ENCODE data around the gene TBC1D8. TPM values are rescaled to one million over a fixed set of nuclear protein-coding genes. Genes with fewer than 3 reads are reported as not detected.

The TBC1D8 gene
- total and polyA plus RNA-seq, 2 of the 13 experiments (the other 11 are each of a cell fraction or from before 2014, with no cell fraction given) = 45.1 to 95.4 TPM

- Histone ChIP-seq H3K27me3 (ENCODE audit: control insufficient read depth in 1 of 2, insufficient read depth in 2 of 2, low read length in 2 of 2) (no peaks in the 10 kb centered on the region; a peak in 1 of 5 replicates), H3K79me2 (ENCODE audit: insufficient read depth, low read length) (peaks cover 40% of the 10 kb centered on the region), H4K20me1 (ENCODE audit: insufficient read depth, low read length) (peaks cover 27% of the 10 kb centered on the region), H3K4me3 (replicated peaks in 1 of 3; ENCODE audit: insufficient read depth in 1 of 3, low read depth in 2 of 3, low read length in 3 of 3) (peak overlapping the region; percentile 67 to 74 (median 68)), H3K36me3 (replicated peaks in 1 of 2; ENCODE audit: control insufficient read depth in 1 of 2, insufficient read depth in 2 of 2, low read length in 2 of 2) (peaks cover 0 to 4% of the 10 kb centered on the region in 2 experiments; a peak in 2 of 5 replicates), H2AFZ (ENCODE audit: low read length) (peak overlapping the region; percentile 75), H3K9me3 (ENCODE audit: low read length) (no peaks in the 10 kb centered on the region), H3K9ac (ENCODE audit: insufficient read depth, low read depth, low read length) (peak overlapping the region; percentile 50), H3K4me1 (ENCODE audit: insufficient read depth, low read length) (peaks cover 56% of the 10 kb centered on the region), H3K27ac (ENCODE audit: extremely low read length, insufficient read depth, low read length) (peak overlapping the region; percentile 33), H3K4me2 (ENCODE audit: low read depth, low read length) (peak overlapping the region; percentile 86)
- intact Hi-C loops (cut with micrococcal nuclease; ENCODE audit: unreplicated experiment) = loop anchor here (1.0 to 2.0 kb wide), 3 partner anchors 53 to 140 kb away; no protein-coding TSS in a partner anchor
- CTCF ChIA-PET (ENCODE audit: low intra/inter-chr PET ratio, low total read pairs) = interaction anchor here (1.2 to 5.8 kb wide), 4 partner anchors 37 to 139 kb away, joined by 3 to 93 read pairs (median 28); no protein-coding TSS in a partner anchor
- peak; percentile 20 for ATAC-seq
- BruUV-seq (replicated peaks) = no TSS peak
- 2% methylated on average over 14 of the region's 14 CpGs for WGBS (ENCODE audit: low lambda C conversion rate)
- no peak for DNase-seq (ENCODE audit: low spot score)
- POLR2A ChIA-PET = interaction anchor here (0.6 to 6.4 kb wide), 17 partner anchors 10 to 149 kb away, joined by 3 to 54 read pairs (median 9); partner anchors contain the start of gene RPL31
- in situ Hi-C loops (cut with HindIII; ENCODE audit: extremely low pct_ligation_motif_present, low pct_unique_long_range_greater_than_20kb) = loop anchor here (5.0 to 25.0 kb wide), 2 partner anchors 115 to 565 kb away; no protein-coding TSS in a partner anchor
- no peak for FAIRE-seq
- TF ChIP-seq TCF7 (IDR thresholded peaks at IDR 0.05; ENCODE audit: low read depth) (no peak), ZFP91 (CRISPR knock-in tag; IDR thresholded peaks at IDR 0.05; ENCODE audit: borderline replicate concordance) (no peak), PHF5A (CRISPR knock-in tag; IDR thresholded peaks at IDR 0.05; ENCODE audit: low read depth, unreplicated experiment) (no peak), ZNF281 (CRISPR knock-in tag; IDR thresholded peaks at IDR 0.05; ENCODE audit: borderline replicate concordance) (no peak), CBX1 (IDR thresholded peaks at IDR 0.05; ENCODE audit: low read depth) (no peak), ZNF329 (CRISPR knock-in tag; IDR thresholded peaks at IDR 0.05; ENCODE audit: low read depth) (no peak), FUBP1 (CRISPR knock-in tag; IDR thresholded peaks at IDR 0.05; ENCODE audit: borderline replicate concordance) (no peak), AKAP8 (CRISPR knock-in tag; IDR thresholded peaks at IDR 0.05) (no peak), ZNF691 (CRISPR knock-in tag; IDR thresholded peaks at IDR 0.05; ENCODE audit: borderline replicate concordance, low read depth) (no peak), DR1 (CRISPR knock-in tag; IDR thresholded peaks at IDR 0.05) (no peak), KDM5A (IDR thresholded peaks at IDR 0.05; ENCODE audit: borderline replicate concordance, low read length) (peak; percentile 50; the same call in 1 of the 2 replicates), ZNF138 (CRISPR knock-in tag; IDR thresholded peaks at IDR 0.05; ENCODE audit: low read depth) (no peak)
- TF ChIP-seq, protein P1, sequence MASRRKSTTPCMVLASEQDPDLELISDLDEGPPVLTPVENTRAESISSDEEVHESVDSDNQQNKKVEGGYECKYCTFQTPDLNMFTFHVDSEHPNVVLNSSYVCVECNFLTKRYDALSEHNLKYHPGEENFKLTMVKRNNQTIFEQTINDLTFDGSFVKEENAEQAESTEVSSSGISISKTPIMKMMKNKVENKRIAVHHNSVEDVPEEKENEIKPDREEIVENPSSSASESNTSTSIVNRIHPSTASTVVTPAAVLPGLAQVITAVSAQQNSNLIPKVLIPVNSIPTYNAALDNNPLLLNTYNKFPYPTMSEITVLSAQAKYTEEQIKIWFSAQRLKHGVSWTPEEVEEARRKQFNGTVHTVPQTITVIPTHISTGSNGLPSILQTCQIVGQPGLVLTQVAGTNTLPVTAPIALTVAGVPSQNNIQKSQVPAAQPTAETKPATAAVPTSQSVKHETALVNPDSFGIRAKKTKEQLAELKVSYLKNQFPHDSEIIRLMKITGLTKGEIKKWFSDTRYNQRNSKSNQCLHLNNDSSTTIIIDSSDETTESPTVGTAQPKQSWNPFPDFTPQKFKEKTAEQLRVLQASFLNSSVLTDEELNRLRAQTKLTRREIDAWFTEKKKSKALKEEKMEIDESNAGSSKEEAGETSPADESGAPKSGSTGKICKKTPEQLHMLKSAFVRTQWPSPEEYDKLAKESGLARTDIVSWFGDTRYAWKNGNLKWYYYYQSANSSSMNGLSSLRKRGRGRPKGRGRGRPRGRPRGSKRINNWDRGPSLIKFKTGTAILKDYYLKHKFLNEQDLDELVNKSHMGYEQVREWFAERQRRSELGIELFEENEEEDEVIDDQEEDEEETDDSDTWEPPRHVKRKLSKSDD (CRISPR knock-in tag; IDR thresholded peaks at IDR 0.05; ENCODE audit: low read depth) = no peak
These were observed 683 bp upstream of the TBC1D8 start for GRCh38 chr2:101151859-101152271.

All from HepG2 (cell line).